CD4-positive, alpha-beta memory T cell (primary cell): ENCODE data around the gene AK1. TPM values are rescaled to one million over a fixed set of nuclear protein-coding genes. Genes with fewer than 3 reads are reported as not detected.

Source experiments
- CTCF ChIA-PET: fragments of 350-600 bp; sonication (Branson Sonifier 250); formaldehyde crosslinking; loops from one replicate; lab custom pipeline; 2021; ENCODE audit warnings: inconsistent platforms; ENCODE audit not compliant: partially characterized antibody; lab: Charles Lee
- POLR2A ChIA-PET: fragments of 350-600 bp; sonication (Branson Sonifier 250); formaldehyde crosslinking; loops from one replicate; lab custom pipeline; 2021; ENCODE audit not compliant: partially characterized antibody; lab: Charles Lee
- DNase-seq, 5 donors: peaks; one replicate each; pipeline versions ENCODE4 v3.0.0 to v3.0.0-alpha.2; 2020 to 2022; ENCODE audit warnings: mixed read lengths in 1 of 5
- H3K27ac ChIP-seq: one replicate; pipeline ENCODE4 v1.7.0; 2013; ENCODE audit warnings: low read depth, low read length
- H3K27me3 ChIP-seq: 2 replicates; pipeline ENCODE4 v1.7.0; 2013; ENCODE audit warnings: mild to moderate bottlenecking, low read length, moderate library complexity; ENCODE audit not compliant: insufficient read depth
- H3K36me3 ChIP-seq: 2 replicates; pipeline ENCODE4 v1.7.0; 2013; ENCODE audit warnings: mild to moderate bottlenecking, low read length, moderate library complexity; ENCODE audit not compliant: insufficient read depth
- H3K4me1 ChIP-seq: 2 replicates; pipeline ENCODE4 v1.7.0; 2013; ENCODE audit warnings: mild to moderate bottlenecking, low read length, moderate library complexity; ENCODE audit not compliant: insufficient read depth
- H3K4me3 ChIP-seq, 2 donors: one replicate each; pipeline ENCODE4 v1.7.0; 2013; ENCODE audit warnings: low read length in 2 of 2, mild to moderate bottlenecking in 1 of 2
- H3K9me3 ChIP-seq, 2 donors: one replicate each; pipeline ENCODE4 v1.7.0; 2013; ENCODE audit warnings: low read length in 2 of 2, control low read depth in 1 of 2; ENCODE audit not compliant: control insufficient read depth in 1 of 2
- H3K27ac Mint-ChIP-seq, 7 donors: one replicate each; pipeline ENCODE4 v1.8.0; 2020 to 2021; ENCODE audit warnings: mixed read lengths in 7 of 7, mild to moderate bottlenecking in 6 of 7, inconsistent platforms in 3 of 7, moderate library complexity in 3 of 7
- H3K27me3 Mint-ChIP-seq, 2 donors: one replicate each; pipeline ENCODE4 v1.8.0; 2020 to 2021; ENCODE audit warnings: mixed read lengths in 2 of 2
- H3K36me3 Mint-ChIP-seq, 2 donors: one replicate each; pipeline ENCODE4 v1.8.0; 2020 to 2021; ENCODE audit warnings: mixed read lengths in 2 of 2, inconsistent platforms in 1 of 2, mild to moderate bottlenecking in 1 of 2
- H3K4me1 Mint-ChIP-seq, 4 donors: one replicate each; pipeline ENCODE4 v1.8.0; 2020 to 2021; ENCODE audit warnings: mixed read lengths in 4 of 4, mild to moderate bottlenecking in 1 of 4
- H3K4me3 Mint-ChIP-seq, 8 donors: one replicate each; pipeline ENCODE4 v1.8.0; 2020 to 2021; ENCODE audit warnings: mixed read lengths in 8 of 8, mild to moderate bottlenecking in 7 of 8, moderate library complexity in 6 of 8, inconsistent platforms in 3 of 8
- H3K9me3 Mint-ChIP-seq, 8 donors: one replicate each; pipeline ENCODE4 v1.8.0; 2020 to 2021; ENCODE audit warnings: mixed read lengths in 8 of 8, mild to moderate bottlenecking in 5 of 8, inconsistent platforms in 3 of 8, moderate library complexity in 1 of 8
- intact Hi-C: fragments of 100-400 bp; cut with micrococcal nuclease; formaldehyde crosslinking; loops from one replicate; pipeline ENCODE4 v1.15.1; 2023
- polyA plus RNA-seq, 2 donors: library from polyadenylated mRNA; unstranded; fragments of 300-500 nt; fragmentation: Illumina TruSeq; gene quantifications; one replicate each; pipeline ENCODE4 v1.2.3, GENCODE V29; 2021
- total RNA-seq, 2 experiments: library from RNA; stranded (reverse); gene quantifications; one replicate each; pipeline ENCODE4 v1.2.3, GENCODE V29; 2021

Gene AK1
- total and polyA plus RNA-seq, 4 experiments from 2014 or later: 0.53 to 62.7 (median 58.1) TPM; not detected in 1

GRCh38 chr9:127896395-127897192 is 19.1 kb upstream of the AK1 start:
- DNase-seq: no peak
- no peaks in the 10 kb centered on the region for H3K27me3 Mint-ChIP-seq
- H3K9me3 ChIP-seq: no peaks in the 10 kb centered on the region
- no peak overlapping the region for H3K4me3 ChIP-seq
- H3K27ac ChIP-seq: no peak overlapping the region
- peak overlapping the region in 2 of 8 donors; percentile 38 to 43 for H3K4me3 Mint-ChIP-seq
- peaks cover 0 to 13% (median 0%) of the 10 kb centered on the region in 8 donors for H3K9me3 Mint-ChIP-seq
- CTCF ChIA-PET: interaction anchor here (0.6 kb wide), 1 partner anchor 25 kb away, joined by 3 read pairs; no protein-coding TSS in a partner anchor
- H3K36me3 Mint-ChIP-seq: peaks cover 49 to 56% of the 10 kb centered on the region in 2 donors
- H3K4me1 ChIP-seq: peaks cover 37% of the 10 kb centered on the region
- intact Hi-C loops: no loop called here
- peaks cover 45% of the 10 kb centered on the region for H3K36me3 ChIP-seq
- POLR2A ChIA-PET: interaction anchor here (1.2 to 5.3 kb wide), 4 partner anchors 8 to 111 kb away, joined by 3 to 25 read pairs (median 4); partner anchors contain the start of genes CDK9 and ST6GALNAC4
- H3K27ac Mint-ChIP-seq: peak overlapping the region in 3 of 7 donors; percentile 28 to 73 (median 67)
- H3K27me3 ChIP-seq: no peaks in the 10 kb centered on the region
- H3K4me1 Mint-ChIP-seq: peaks cover 7 to 60% (median 29%) of the 10 kb centered on the region in 4 donors

GRCh38 chr9:127895811-127896210 is 18.3 kb upstream of the AK1 start:
- ChIA-PET POLR2A (interaction anchor here (0.5 to 5.3 kb wide), 6 partner anchors 9 to 126 kb away, joined by 3 to 25 read pairs (median 4); partner anchors contain the start of genes AK1, CDK9 and ST6GALNAC4), CTCF (no interaction called here)
- H3K27ac Mint-ChIP-seq: peak overlapping the region in 5 of 7 donors; percentile 51 to 73 (median 53)
- Histone ChIP-seq H3K36me3 (peaks cover 48% of the 10 kb centered on the region), H3K9me3 (no peaks in the 10 kb centered on the region), H3K27me3 (no peaks in the 10 kb centered on the region), H3K4me1 (peaks cover 33% of the 10 kb centered on the region), H3K4me3 (no peak overlapping the region), H3K27ac (no peak overlapping the region)
- H3K4me3 Mint-ChIP-seq: peak overlapping the region in 3 of 8 donors; percentile 4 to 25 (median 20)
- H3K4me1 Mint-ChIP-seq: peaks cover 4 to 58% (median 28%) of the 10 kb centered on the region in 4 donors
- H3K36me3 Mint-ChIP-seq: peaks cover 56 to 63% of the 10 kb centered on the region in 2 donors
- intact Hi-C loops: no loop called here
- no peaks in the 10 kb centered on the region for H3K27me3 Mint-ChIP-seq
- H3K9me3 Mint-ChIP-seq: peaks cover 0 to 13% (median 0%) of the 10 kb centered on the region in 8 donors
- no peak for DNase-seq

GRCh38 chr9:127893392-127893791 is 15.9 kb upstream of the AK1 start:
- no peak overlapping the region for H3K4me3 Mint-ChIP-seq
- no peak overlapping the region for H3K27ac Mint-ChIP-seq
- Histone ChIP-seq H3K27me3 (no peaks in the 10 kb centered on the region), H3K27ac (no peak overlapping the region), H3K4me1 (peaks cover 19% of the 10 kb centered on the region), H3K36me3 (peaks cover 59% of the 10 kb centered on the region), H3K4me3 (no peak overlapping the region), H3K9me3 (no peaks in the 10 kb centered on the region)
- no peaks in the 10 kb centered on the region for H3K27me3 Mint-ChIP-seq
- H3K4me1 Mint-ChIP-seq: peaks cover 1 to 54% (median 22%) of the 10 kb centered on the region in 4 donors
- H3K36me3 Mint-ChIP-seq: peaks cover 56 to 72% of the 10 kb centered on the region in 2 donors
- POLR2A ChIA-PET: no interaction called here
- peaks cover 0 to 13% (median 0%) of the 10 kb centered on the region in 8 donors for H3K9me3 Mint-ChIP-seq
- intact Hi-C loops: no loop called here
- no peak for DNase-seq
- CTCF ChIA-PET: interaction anchor here (1.3 to 1.4 kb wide), 2 partner anchors 28 to 38 kb away, joined by 3 read pairs; no protein-coding TSS in a partner anchor

GRCh38 chr9:127892831-127893230 is 15.4 kb upstream of the AK1 start:
- peak overlapping the region in 1 of 8 donors; percentile 13 for H3K4me3 Mint-ChIP-seq
- POLR2A ChIA-PET: interaction anchor here (1.2 kb wide), 1 partner anchor 13 kb away, joined by 4 read pairs; no protein-coding TSS in a partner anchor

GRCh38 chr9:127890053-127890452 is 12.6 kb upstream of the AK1 start:
- ChIA-PET CTCF (interaction anchor here (1.0 to 2.2 kb wide), 5 partner anchors 20 to 386 kb away, joined by 3 to 9 read pairs (median 3); no protein-coding TSS in a partner anchor), POLR2A (interaction anchor here (1.0 to 1.8 kb wide), 4 partner anchors 9 to 20 kb away, joined by 3 to 7 read pairs (median 4); no protein-coding TSS in a partner anchor)
- Mint-ChIP-seq H3K9me3 (peaks cover 0 to 8% (median 0%) of the 10 kb centered on the region in 8 donors), H3K36me3 (peaks cover 52 to 78% of the 10 kb centered on the region in 2 donors), H3K4me3 (no peak overlapping the region), H3K27ac (no peak overlapping the region), H3K4me1 (peaks cover 0 to 29% (median 13%) of the 10 kb centered on the region in 4 donors), H3K27me3 (no peaks in the 10 kb centered on the region)
- no peak overlapping the region for H3K27ac ChIP-seq
- peaks cover 71% of the 10 kb centered on the region for H3K36me3 ChIP-seq
- no peaks in the 10 kb centered on the region for H3K27me3 ChIP-seq
- H3K4me3 ChIP-seq: no peak overlapping the region
- H3K4me1 ChIP-seq: no peaks in the 10 kb centered on the region
- no peak for DNase-seq
- H3K9me3 ChIP-seq: no peaks in the 10 kb centered on the region
- intact Hi-C loops: no loop called here

More at GRCh38 chr9:127892831-127893230, 15.4 kb upstream of the AK1 start:
- peaks cover 63% of the 10 kb centered on the region for H3K36me3 ChIP-seq
- H3K27me3 ChIP-seq: no peaks in the 10 kb centered on the region
- H3K4me1 Mint-ChIP-seq: peaks cover 0 to 48% (median 19%) of the 10 kb centered on the region in 4 donors
- peaks cover 58 to 74% of the 10 kb centered on the region in 2 donors for H3K36me3 Mint-ChIP-seq
- peaks cover 15% of the 10 kb centered on the region for H3K4me1 ChIP-seq
- intact Hi-C loops: no loop called here
- H3K27ac Mint-ChIP-seq: peak overlapping the region in 5 of 7 donors; percentile 23 to 84 (median 60)
- H3K27ac ChIP-seq: no peak overlapping the region
- H3K4me3 ChIP-seq: no peak overlapping the region
- H3K9me3 Mint-ChIP-seq: peaks cover 0 to 13% (median 0%) of the 10 kb centered on the region in 8 donors
- H3K9me3 ChIP-seq: no peaks in the 10 kb centered on the region
- CTCF ChIA-PET: interaction anchor here (0.6 to 1.4 kb wide), 4 partner anchors 10 to 112 kb away, joined by 3 read pairs; no protein-coding TSS in a partner anchor
- H3K27me3 Mint-ChIP-seq: no peaks in the 10 kb centered on the region
- DNase-seq: no peak

GRCh38 chr9:127887792-127888191 is 10.3 kb upstream of the AK1 start:
- peaks cover 51% of the 10 kb centered on the region for H3K36me3 ChIP-seq

More at GRCh38 chr9:127887792-127888191, 10.3 kb upstream of the AK1 start:
- ChIA-PET CTCF (no interaction called here), POLR2A (no interaction called here)
- Histone ChIP-seq H3K4me1 (no peaks in the 10 kb centered on the region), H3K4me3 (no peak overlapping the region), H3K27ac (no peak overlapping the region), H3K27me3 (no peaks in the 10 kb centered on the region), H3K9me3 (no peaks in the 10 kb centered on the region)
- Mint-ChIP-seq H3K9me3 (peaks cover 0 to 2% (median 0%) of the 10 kb centered on the region in 8 donors), H3K4me1 (peaks cover 0 to 25% (median 15%) of the 10 kb centered on the region in 4 donors), H3K27me3 (no peaks in the 10 kb centered on the region), H3K36me3 (peaks cover 33 to 72% of the 10 kb centered on the region in 2 donors), H3K4me3 (no peak overlapping the region), H3K27ac (peak overlapping the region in 1 of 7 donors; percentile 54)
- intact Hi-C loops: no loop called here
- DNase-seq: peak in 1 of 5 donors; percentile 9
